K562 (cell line): ENCODE results near the gene SLA2.

Source experiments
- GABPB2 ChIP-seq: fragments of 250-450 bp; sonication (Bioruptor Pico); conservative IDR thresholded peaks from 2 replicates; pipeline ENCODE4 v1.5.1; 2021; ENCODE audit warnings: mild to moderate bottlenecking
- ZNF785 ChIP-seq: fragments of 250-450 bp; sonication (Bioruptor Pico); IDR thresholded peaks from 2 replicates; pipeline ENCODE4 v1.4.0; 2020; ENCODE audit warnings: mild to moderate bottlenecking

DNA sequence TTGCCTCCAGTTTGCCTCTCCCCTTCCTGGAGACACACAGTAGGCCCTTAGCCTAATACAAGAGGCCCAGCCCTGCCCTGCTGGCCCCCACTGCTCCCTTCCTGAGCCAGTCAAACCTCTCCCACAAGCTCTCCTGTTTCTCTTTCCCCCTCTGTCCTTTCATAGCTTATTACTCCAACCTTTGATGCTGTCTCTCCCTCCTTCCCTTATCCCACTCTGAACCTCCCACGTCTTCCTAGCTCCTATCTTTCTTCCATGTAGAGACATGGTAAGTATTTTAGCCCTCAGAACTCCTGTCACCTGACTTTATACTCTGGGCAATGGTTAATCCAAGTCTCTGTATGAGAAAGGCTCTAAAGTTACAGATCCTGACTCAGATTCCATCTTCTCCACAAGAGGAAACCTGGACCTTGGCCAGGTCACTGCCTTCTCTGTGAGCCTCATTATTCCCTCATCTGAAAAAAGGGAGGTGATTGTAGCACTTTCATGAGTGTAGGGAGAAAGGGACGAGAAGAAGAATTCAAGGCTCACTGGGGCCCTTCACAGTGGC, 65.9 kb downstream of the SLA2 start:
- TF ChIP-seq GABPB2 (CRISPR knock-in tag): no peak
- no peak for TF ChIP-seq ZNF785 (CRISPR knock-in tag)
